Measurements from ENCODE around the gene ADGRV1.
A peak's percentile ranks its signal among the peaks of the same experiment; 100 is the strongest.

ADGRV1 gene

GRCh38 chr5:90783460-90784333 lies 225.1 kb downstream of the ADGRV1 start:
- no peak for TF ChIP-seq GATA3 (IDR thresholded peaks at IDR 0.05; ENCODE audit: low read depth, low read length)
- TF ChIP-seq GATA2 (IDR thresholded peaks at IDR 0.05; ENCODE audit: low read depth, low read length), result no peak

GRCh38 chr5:90786756-90787155 lies 228.2 kb downstream of the ADGRV1 start:
- no peak for TF ChIP-seq GATA2 (IDR thresholded peaks at IDR 0.05; ENCODE audit: low read depth, low read length)
- TF ChIP-seq GATA3 (IDR thresholded peaks at IDR 0.05; ENCODE audit: low read depth, low read length), result no peak

- TF ChIP-seq GATA3 (IDR thresholded peaks at IDR 0.05; ENCODE audit: low read depth, low read length), result no peak
- TF ChIP-seq GATA2 (IDR thresholded peaks at IDR 0.05; ENCODE audit: low read depth, low read length), result no peak
Observed at GRCh38 chr5:90792725-90793124, 234.1 kb downstream of the ADGRV1 start.

GRCh38 chr5:90793183-90793582 lies 234.6 kb downstream of the ADGRV1 start:
- TF ChIP-seq GATA3 (IDR thresholded peaks at IDR 0.05; ENCODE audit: low read depth, low read length), result no peak
- no peak for TF ChIP-seq GATA2 (IDR thresholded peaks at IDR 0.05; ENCODE audit: low read depth, low read length)

GRCh38 chr5:90802474-90803317 lies 244.1 kb downstream of the ADGRV1 start:
- TF ChIP-seq GATA2 (IDR thresholded peaks at IDR 0.05; ENCODE audit: low read depth, low read length), result no peak

- TF ChIP-seq GATA3 (IDR thresholded peaks at IDR 0.05; ENCODE audit: low read depth, low read length), result no peak
- no peak for TF ChIP-seq GATA2 (IDR thresholded peaks at IDR 0.05; ENCODE audit: low read depth, low read length)
Observed at GRCh38 chr5:90803381-90803780, 244.8 kb downstream of the ADGRV1 start.

- TF ChIP-seq GATA2 (IDR thresholded peaks at IDR 0.05; ENCODE audit: low read depth, low read length) (no peak), GATA3 (IDR thresholded peaks at IDR 0.05; ENCODE audit: low read depth, low read length) (no peak)
Observed at GRCh38 chr5:90803876-90804275, 245.3 kb downstream of the ADGRV1 start.

GRCh38 chr5:90807496-90807895 lies 248.9 kb downstream of the ADGRV1 start:
- TF ChIP-seq GATA2 (IDR thresholded peaks at IDR 0.05; ENCODE audit: low read depth, low read length) (no peak), GATA3 (IDR thresholded peaks at IDR 0.05; ENCODE audit: low read depth, low read length) (no peak)

GRCh38 chr5:90809311-90810056 lies 250.9 kb downstream of the ADGRV1 start:
- TF ChIP-seq GATA3 (IDR thresholded peaks at IDR 0.05; ENCODE audit: low read depth, low read length) (0 out of 2 replicates have a peak, but pooled peaks have one; percentile 38), GATA2 (IDR thresholded peaks at IDR 0.05; ENCODE audit: low read depth, low read length) (peak; percentile 37; the same call in 1 of the 2 replicates)

- TF ChIP-seq GATA3 (IDR thresholded peaks at IDR 0.05; ENCODE audit: low read depth, low read length) (no peak), GATA2 (IDR thresholded peaks at IDR 0.05; ENCODE audit: low read depth, low read length) (no peak)
Observed at GRCh38 chr5:90810211-90810610, 251.6 kb downstream of the ADGRV1 start.

- TF ChIP-seq GATA3 (IDR thresholded peaks at IDR 0.05; ENCODE audit: low read depth, low read length) (no peak), GATA2 (IDR thresholded peaks at IDR 0.05; ENCODE audit: low read depth, low read length) (no peak)
Observed at GRCh38 chr5:90813392-90813791, 254.8 kb downstream of the ADGRV1 start.

- no peak for TF ChIP-seq GATA3 (IDR thresholded peaks at IDR 0.05; ENCODE audit: low read depth, low read length)
- no peak for TF ChIP-seq GATA2 (IDR thresholded peaks at IDR 0.05; ENCODE audit: low read depth, low read length)
Observed at GRCh38 chr5:90824436-90824835, 265.8 kb downstream of the ADGRV1 start.

- TF ChIP-seq GATA2 (IDR thresholded peaks at IDR 0.05; ENCODE audit: low read depth, low read length) (no peak), GATA3 (IDR thresholded peaks at IDR 0.05; ENCODE audit: low read depth, low read length) (no peak)
Observed at GRCh38 chr5:90830058-90830457, 271.5 kb downstream of the ADGRV1 start.

- no peak for TF ChIP-seq GATA3 (IDR thresholded peaks at IDR 0.05; ENCODE audit: low read depth, low read length)
- TF ChIP-seq GATA2 (IDR thresholded peaks at IDR 0.05; ENCODE audit: low read depth, low read length), result no peak
Observed at GRCh38 chr5:90833753-90834152, 275.2 kb downstream of the ADGRV1 start.
